Body of pancreas (tissue), 4 donors: ENCODE data around the gene DLG2.

Experiments
- CTCF ChIP-seq, 7 experiments: fragments of 450-650 bp in 4 of 7; fragments of 200-600 bp in 3 of 7; sonication (generic) in 3 of 7; IDR thresholded peaks; one replicate each; pipeline ENCODE4 v1.5.1; 2016 to 2019; ENCODE audit warnings: antibody characterized with exemption in 7 of 7
- POLR2A ChIP-seq, 3 donors: fragments of 450-650 bp; IDR thresholded peaks; one replicate each; pipeline ENCODE4 v1.6.1; 2016; ENCODE audit warnings: antibody characterized with exemption in 3 of 3, mild to moderate bottlenecking in 2 of 3

GRCh38 chr11:84819128-84819527 is 808.0 kb downstream of the DLG2 start:
- TF ChIP-seq CTCF (IDR thresholded peaks at IDR 0.05) (no peak), POLR2A (IDR thresholded peaks at IDR 0.05) (no peak)
